Keratinocyte (primary cell): Measurements from ENCODE around the gene ADGRD1. TPM values are rescaled to one million over a fixed set of nuclear protein-coding genes. Genes with fewer than 3 reads are reported as not detected.

ENCODE experiments used
- DNase-seq: peaks from one replicate; pipeline ENCODE4 v3.0.0-alpha.2; 2011; ENCODE audit warnings: low read depth, missing footprints, low spot score
- FAIRE-seq: peaks from 2 replicates; lab custom pipeline; 2011; peaks lifted over from hg19 to GRCh38; lab: Jason Lieb, UNC
- H2AFZ ChIP-seq: 2 replicates; pipeline ENCODE4 v1.6.0; 2012; ENCODE audit warnings: low read length, control low read depth, inconsistent platforms; ENCODE audit not compliant: control insufficient read depth
- H3K27ac ChIP-seq: 2 replicates; pipeline ENCODE4 v1.5.1; 2011; ENCODE audit warnings: low read length; ENCODE audit not compliant: control insufficient read depth, insufficient read depth
- H3K27me3 ChIP-seq: 3 replicates; pipeline ENCODE4 v1.6.0; 2011; ENCODE audit warnings: low read length; ENCODE audit not compliant: control insufficient read depth, insufficient read depth; ENCODE audit errors: extremely low read depth
- H3K36me3 ChIP-seq, 2 experiments: 2 replicates in 1 of 2; 3 replicates in 1 of 2; pipeline ENCODE4 v1.5.1; 2011; ENCODE audit warnings: low read length in 2 of 2, mild to moderate bottlenecking in 1 of 2; ENCODE audit not compliant: control insufficient read depth in 2 of 2, insufficient read depth in 2 of 2; ENCODE audit errors: extremely low read depth in 1 of 2
- H3K4me1 ChIP-seq: 3 replicates; pipeline ENCODE4 v1.5.1; 2011; ENCODE audit warnings: low read length; ENCODE audit not compliant: control insufficient read depth, insufficient read depth; ENCODE audit errors: extremely low read depth
- H3K4me2 ChIP-seq: 3 replicates; pipeline ENCODE4 v1.6.0; 2011; ENCODE audit warnings: low read depth, low read length; ENCODE audit not compliant: control insufficient read depth, insufficient read depth; ENCODE audit errors: extremely low read depth
- H3K4me3 ChIP-seq, 3 experiments: fragments of 200-600 bp in 1 of 3; sonication (generic) in 1 of 3; 2 replicates in 2 of 3; 3 replicates in 1 of 3; pipeline ENCODE4 v1.5.1; 2011 to 2016; ENCODE audit warnings: low read length in 3 of 3, mild to moderate bottlenecking in 3 of 3, control low read depth in 2 of 3, inconsistent platforms in 1 of 3, low read depth in 1 of 3, mixed read lengths in 1 of 3, mixed run types in 1 of 3, moderate library complexity in 1 of 3; ENCODE audit not compliant: control insufficient read depth in 2 of 3, insufficient read depth in 2 of 3; ENCODE audit errors: extremely low read depth in 1 of 3
- H3K79me2 ChIP-seq: 2 replicates; pipeline ENCODE4 v1.6.0; 2012; ENCODE audit warnings: low read length; ENCODE audit not compliant: control insufficient read depth, insufficient read depth
- H3K9ac ChIP-seq: 3 replicates; pipeline ENCODE4 v1.6.0; 2011; ENCODE audit warnings: low read length; ENCODE audit not compliant: control insufficient read depth, insufficient read depth; ENCODE audit errors: extremely low read depth
- H3K9me1 ChIP-seq: 3 replicates; pipeline ENCODE4 v1.6.0; 2011; ENCODE audit warnings: low read length; ENCODE audit not compliant: control insufficient read depth, insufficient read depth; ENCODE audit errors: extremely low read depth
- H3K9me3 ChIP-seq: 2 replicates; pipeline ENCODE4 v1.5.1; 2012; ENCODE audit warnings: low read depth, low read length; ENCODE audit not compliant: control insufficient read depth
- H4K20me1 ChIP-seq: 3 replicates; pipeline ENCODE4 v1.6.0; 2011; ENCODE audit warnings: low read length; ENCODE audit not compliant: control insufficient read depth, insufficient read depth; ENCODE audit errors: extremely low read depth
- CTCF ChIP-seq, 3 experiments: IDR thresholded peaks in 1 of 3; conservative IDR thresholded peaks in 1 of 3; optimal IDR thresholded peaks in 1 of 3; 2 replicates in 2 of 3; 3 replicates in 1 of 3; pipeline versions ENCODE3 to v1.5.1; 2011; ENCODE audit warnings: low read length in 3 of 3, mild to moderate bottlenecking in 3 of 3, moderate library complexity in 2 of 3, control low read depth in 1 of 3, inconsistent platforms in 1 of 3; ENCODE audit not compliant: insufficient read depth in 2 of 3; ENCODE audit errors: extremely low read depth in 1 of 3
- EZH2 ChIP-seq: IDR thresholded peaks from one replicate; pipeline ENCODE4 v1.6.1; 2012; ENCODE audit warnings: inconsistent platforms, mild to moderate bottlenecking, low read length, moderate library complexity
- dilution Hi-C: fragments of 300-500 bp; cut with MboI; formaldehyde crosslinking; loops from one replicate; pipeline ENCODE4 v1.7.0; 2020; ENCODE audit warnings: low sequenced_read_pairs; ENCODE audit not compliant: extremely low pct_ligation_motif_present
- polyA plus RNA-seq, 5 experiments: library from polyadenylated mRNA; depleted of rRNA in 3 of 5; stranded (reverse) in 3 of 5; stranded (forward) in 1 of 5; unstranded in 1 of 5; fragments of >200 nt; gene quantifications; 1 replicate in 1 of 5; 2 replicates in 3 of 5; 3 replicates in 1 of 5; pipeline versions ENCODE4 v1.2.1 to v1.2.3, GENCODE V29; 2011 to 2012; ENCODE audit warnings: missing spikeins in 2 of 5, low read depth in 1 of 5, low replicate concordance in 1 of 5

Gene ADGRD1
- polyA plus RNA-seq, 1 donor (not counting 4 experiments of a cell fraction or from before 2014, with no cell fraction given): not detected

DNA sequence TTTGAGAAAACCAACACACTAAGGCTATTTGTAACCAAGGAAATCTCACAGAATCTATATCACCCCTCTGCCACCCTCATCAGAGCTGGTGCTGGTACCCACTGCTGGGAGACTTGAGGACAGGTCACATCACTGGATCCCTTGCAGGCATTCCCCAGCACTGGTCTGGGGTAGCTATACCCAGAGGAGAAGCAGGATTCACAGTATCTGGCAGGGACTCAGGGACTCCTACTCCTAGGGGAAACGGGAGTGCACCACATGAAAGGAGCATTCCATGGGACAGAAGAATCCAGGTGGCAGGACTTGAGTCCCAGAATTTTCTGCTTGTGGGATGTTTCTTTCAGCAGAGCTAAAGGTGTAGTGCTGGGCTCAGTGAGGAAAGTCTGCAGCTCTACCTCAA is 223.2 kb downstream of the ADGRD1 start:
- Histone ChIP-seq H2AFZ (no peak overlapping the region), H3K36me3 (no peaks in the 10 kb centered on the region), H3K27me3 (no peaks in the 10 kb centered on the region), H4K20me1 (no peaks in the 10 kb centered on the region), H3K9me1 (no peaks in the 10 kb centered on the region), H3K4me3 (no peak overlapping the region), H3K4me1 (no peaks in the 10 kb centered on the region), H3K9me3 (no peaks in the 10 kb centered on the region), H3K4me2 (no peak overlapping the region), H3K9ac (no peak overlapping the region), H3K27ac (no peak overlapping the region), H3K79me2 (no peaks in the 10 kb centered on the region)
- TF ChIP-seq CTCF (optimal IDR thresholded peaks at IDR 0.05 in 1 of 3, IDR thresholded peaks at IDR 0.05 in 1 of 3, conservative IDR thresholded peaks at IDR 0.05 in 1 of 3; ENCODE audit: extremely low read depth in 1 of 3, insufficient read depth in 2 of 3, low read length in 3 of 3): no peak
- no peak for TF ChIP-seq EZH2
- DNase-seq: no peak
- no peak for FAIRE-seq
- dilution Hi-C loops: no loop called here

DNA sequence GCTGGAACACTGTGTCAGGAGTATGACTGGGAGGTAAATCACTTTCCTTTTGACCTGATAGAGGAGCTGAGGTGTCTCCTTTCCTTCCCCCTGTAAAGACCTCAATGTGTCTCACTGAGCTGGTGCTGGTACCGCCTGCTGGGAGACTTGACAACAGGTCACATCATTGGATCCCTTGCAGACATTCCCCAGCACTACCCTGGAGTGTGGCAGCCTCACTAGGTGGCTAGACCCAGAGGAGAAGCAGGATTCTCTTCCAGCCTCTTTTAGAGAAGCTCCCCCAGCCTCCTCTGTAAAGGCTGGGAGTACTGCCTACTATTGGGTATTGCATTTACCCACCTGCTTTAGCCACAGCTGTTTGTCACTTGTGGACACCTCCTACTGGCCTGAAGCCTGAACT is 223.9 kb downstream of the ADGRD1 start:
- H3K4me2 ChIP-seq: no peak overlapping the region
- no peak overlapping the region for H3K4me3 ChIP-seq
- no peaks in the 10 kb centered on the region for H3K9me3 ChIP-seq
- FAIRE-seq (no peak), DNase-seq (no peak)
- no peak overlapping the region for H2AFZ ChIP-seq
- H3K27ac ChIP-seq: no peak overlapping the region
- H3K9ac ChIP-seq: no peak overlapping the region
- TF ChIP-seq CTCF (optimal IDR thresholded peaks at IDR 0.05 in 1 of 3, IDR thresholded peaks at IDR 0.05 in 1 of 3, conservative IDR thresholded peaks at IDR 0.05 in 1 of 3; ENCODE audit: extremely low read depth in 1 of 3, insufficient read depth in 2 of 3, low read length in 3 of 3): no peak
- TF ChIP-seq EZH2: no peak
- dilution Hi-C loops: no loop called here
- H3K79me2 ChIP-seq: no peaks in the 10 kb centered on the region
- H3K36me3 ChIP-seq: no peaks in the 10 kb centered on the region
- H3K9me1 ChIP-seq: no peaks in the 10 kb centered on the region
- H3K27me3 ChIP-seq: no peaks in the 10 kb centered on the region
- H4K20me1 ChIP-seq: no peaks in the 10 kb centered on the region
- H3K4me1 ChIP-seq: no peaks in the 10 kb centered on the region
